HepG2 (cell line): ENCODE results near the gene CYP2J2. TPM values are rescaled to one million over a fixed set of nuclear protein-coding genes. Genes with fewer than 3 reads are reported as not detected.

Experiments used
- BRCA1 ChIP-seq: sonication (generic); formaldehyde crosslinking; IDR thresholded peaks from 2 replicates; pipeline ENCODE4 v1.4.0; 2020; ENCODE audit warnings: missing genetic modification reagents
- ERF ChIP-seq: IDR thresholded peaks from 2 replicates; pipeline ENCODE4 v1.6.1; 2018; ENCODE audit warnings: missing biosample characterization, missing genetic modification reagents
- FOXA3 ChIP-seq: IDR thresholded peaks from 2 replicates; pipeline ENCODE4 v1.6.1; 2016; ENCODE audit warnings: missing genetic modification reagents, missing compliant biosample characterization
- HHEX ChIP-seq: IDR thresholded peaks from 2 replicates; pipeline ENCODE4 v1.6.1; 2016; ENCODE audit warnings: control low read depth
- HIVEP1 ChIP-seq: sonication (generic); formaldehyde crosslinking; IDR thresholded peaks from 2 replicates; pipeline ENCODE4 v1.4.0; 2020; ENCODE audit warnings: mild to moderate bottlenecking, missing genetic modification reagents
- MAF1 ChIP-seq: sonication (generic); formaldehyde crosslinking; IDR thresholded peaks from 2 replicates; pipeline ENCODE4 v1.5.0; 2020; ENCODE audit warnings: missing genetic modification reagents, borderline replicate concordance
- MXD4 ChIP-seq: IDR thresholded peaks from 2 replicates; pipeline ENCODE4 v1.6.1; 2016; ENCODE audit warnings: mild to moderate bottlenecking, missing biosample characterization, missing genetic modification reagents
- RORA ChIP-seq: sonication (generic); formaldehyde crosslinking; IDR thresholded peaks from 2 replicates; pipeline ENCODE4 v1.5.0; 2020; ENCODE audit warnings: mild to moderate bottlenecking, missing genetic modification reagents, moderate library complexity
- SCMH1 ChIP-seq: sonication (generic); formaldehyde crosslinking; IDR thresholded peaks from 2 replicates; pipeline ENCODE4 v1.9.0; 2021; ENCODE audit warnings: missing genetic modification reagents, mild to moderate bottlenecking, borderline replicate concordance
- TAF15 ChIP-seq: fragments of 200-400 bp; formaldehyde crosslinking; IDR thresholded peaks from one replicate; pipeline ENCODE4 v1.6.1; 2018; ENCODE audit warnings: mild to moderate bottlenecking, low read depth, low read length; ENCODE audit not compliant: poor library complexity, severe bottlenecking
- TP53 ChIP-seq: sonication (generic); formaldehyde crosslinking; conservative IDR thresholded peaks from 2 replicates; pipeline ENCODE4 v1.4.0; 2020; ENCODE audit warnings: missing genetic modification reagents
- U2AF1 ChIP-seq: fragments of 200-400 bp; formaldehyde crosslinking; optimal IDR thresholded peaks from 2 replicates; pipeline ENCODE3; 2017; ENCODE audit warnings: mild to moderate bottlenecking, low read depth, low read length
- ZMYM2 ChIP-seq: sonication (generic); formaldehyde crosslinking; IDR thresholded peaks from 2 replicates; pipeline ENCODE4 v1.8.0; 2022; ENCODE audit warnings: mild to moderate bottlenecking, missing genetic modification reagents
- ZNF431 ChIP-seq: sonication (generic); formaldehyde crosslinking; IDR thresholded peaks from 2 replicates; pipeline ENCODE4 v1.9.0; 2022; ENCODE audit warnings: missing genetic modification reagents, low read depth, mild to moderate bottlenecking, borderline replicate concordance
- ZNF441 ChIP-seq: sonication (generic); formaldehyde crosslinking; IDR thresholded peaks from 2 replicates; pipeline ENCODE4 v1.7.0; 2021; ENCODE audit warnings: missing genetic modification reagents, borderline replicate concordance
- ZNF646 ChIP-seq: sonication (generic); formaldehyde crosslinking; IDR thresholded peaks from 2 replicates; pipeline ENCODE4 v1.9.0; 2021; ENCODE audit warnings: mild to moderate bottlenecking, missing genetic modification reagents
- ZNF678 ChIP-seq: sonication (generic); formaldehyde crosslinking; IDR thresholded peaks from 2 replicates; pipeline ENCODE4 v1.4.0; 2020; ENCODE audit warnings: mild to moderate bottlenecking, missing genetic modification reagents
- ZNF790 ChIP-seq: sonication (generic); formaldehyde crosslinking; IDR thresholded peaks from 2 replicates; pipeline ENCODE4 v1.8.0; 2022; ENCODE audit warnings: missing genetic modification reagents, mild to moderate bottlenecking, borderline replicate concordance
- polyA plus RNA-seq, 8 experiments: library from polyadenylated mRNA; depleted of rRNA in 3 of 8; stranded (reverse) in 7 of 8; unstranded in 1 of 8; fragments of >200 nt; fragmentation: Illumina TruSeq in 4 of 8; extraction: Trizol in 4 of 8; gene quantifications; 2 replicates each; pipeline versions ENCODE4 v1.2.1 to v1.2.3, GENCODE V29; 2011 to 2016; ENCODE audit warnings: low read depth in 4 of 8, missing spikeins in 1 of 8, mixed read lengths in 1 of 8; ENCODE audit not compliant: insufficient read depth in 1 of 8
- total RNA-seq, 5 experiments: library from RNA; depleted of rRNA; stranded (reverse); fragments of >200 nt; fragmentation: Illumina TruSeq; extraction: Trizol; gene quantifications; 2 replicates each; pipeline ENCODE4 v1.2.3, GENCODE V29; 2016; ENCODE audit warnings: low read depth in 1 of 5
- TF ChIP-seq, protein P1 (sequence below): sonication (generic); formaldehyde crosslinking; conservative IDR thresholded peaks from 2 replicates; pipeline ENCODE4 v1.4.0; 2020; ENCODE audit warnings: missing genetic modification reagents

The CYP2J2 gene
- total and polyA plus RNA-seq, 2 of the 13 experiments (the other 11 are each of a cell fraction or from before 2014, with no cell fraction given), result 2.1 to 5.9 TPM

GRCh38 chr1:59856725-59857338 is 69.7 kb downstream of the CYP2J2 start (continued):
- TF ChIP-seq ZNF646 (CRISPR knock-in tag) (no peak; the same call in 1 of the 2 replicates), MAF1 (no peak), RORA (CRISPR knock-in tag) (peak; percentile 62; the same call in 1 of the 2 replicates), HHEX (CRISPR knock-in tag) (no peak), FOXA3 (peak; percentile 91), BRCA1 (CRISPR knock-in tag) (no peak), MXD4 (CRISPR knock-in tag) (no peak), ZNF678 (CRISPR knock-in tag) (no peak), U2AF1 (no peak), ZNF790 (no peak), ZMYM2 (CRISPR knock-in tag) (no peak), ZNF431 (CRISPR knock-in tag) (no peak; the same call in 1 of the 2 replicates), SCMH1 (CRISPR knock-in tag) (no peak), TP53 (CRISPR knock-in tag) (no peak), ERF (CRISPR knock-in tag) (peak; percentile 72; the same call in 1 of the 2 replicates), ZNF441 (CRISPR knock-in tag) (no peak), HIVEP1 (CRISPR knock-in tag) (no peak), TAF15 (no peak)
- TF ChIP-seq, protein P1, sequence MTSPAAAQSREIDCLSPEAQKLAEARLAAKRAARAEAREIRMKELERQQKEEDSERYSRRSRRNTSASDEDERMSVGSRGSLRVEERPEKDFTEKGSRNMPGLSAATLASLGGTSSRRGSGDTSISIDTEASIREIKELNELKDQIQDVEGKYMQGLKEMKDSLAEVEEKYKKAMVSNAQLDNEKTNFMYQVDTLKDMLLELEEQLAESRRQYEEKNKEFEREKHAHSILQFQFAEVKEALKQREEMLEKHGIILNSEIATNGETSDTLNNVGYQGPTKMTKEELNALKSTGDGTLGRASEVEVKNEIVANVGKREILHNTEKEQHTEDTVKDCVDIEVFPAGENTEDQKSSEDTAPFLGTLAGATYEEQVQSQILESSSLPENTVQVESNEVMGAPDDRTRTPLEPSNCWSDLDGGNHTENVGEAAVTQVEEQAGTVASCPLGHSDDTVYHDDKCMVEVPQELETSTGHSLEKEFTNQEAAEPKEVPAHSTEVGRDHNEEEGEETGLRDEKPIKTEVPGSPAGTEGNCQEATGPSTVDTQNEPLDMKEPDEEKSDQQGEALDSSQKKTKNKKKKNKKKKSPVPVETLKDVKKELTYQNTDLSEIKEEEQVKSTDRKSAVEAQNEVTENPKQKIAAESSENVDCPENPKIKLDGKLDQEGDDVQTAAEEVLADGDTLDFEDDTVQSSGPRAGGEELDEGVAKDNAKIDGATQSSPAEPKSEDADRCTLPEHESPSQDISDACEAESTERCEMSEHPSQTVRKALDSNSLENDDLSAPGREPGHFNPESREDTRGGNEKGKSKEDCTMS (CRISPR knock-in tag), result no peak
